GM18499 (cell line): ENCODE results near the gene AKTIP.
"Not testable (repeated sequence)": the region's sequence is repeated elsewhere in the genome, so short reads cannot be mapped to it uniquely, and the experiment has no call there.

Experiments
- ATAC-seq: cut with Tn5 transposase; IDR thresholded peaks from one replicate; pipeline ENCODE4 v1.9.1; 2021; ENCODE audit warnings: moderate number of reproducible peaks; ENCODE audit not compliant: insufficient read depth, unreplicated experiment

AKTIP gene

DNA sequence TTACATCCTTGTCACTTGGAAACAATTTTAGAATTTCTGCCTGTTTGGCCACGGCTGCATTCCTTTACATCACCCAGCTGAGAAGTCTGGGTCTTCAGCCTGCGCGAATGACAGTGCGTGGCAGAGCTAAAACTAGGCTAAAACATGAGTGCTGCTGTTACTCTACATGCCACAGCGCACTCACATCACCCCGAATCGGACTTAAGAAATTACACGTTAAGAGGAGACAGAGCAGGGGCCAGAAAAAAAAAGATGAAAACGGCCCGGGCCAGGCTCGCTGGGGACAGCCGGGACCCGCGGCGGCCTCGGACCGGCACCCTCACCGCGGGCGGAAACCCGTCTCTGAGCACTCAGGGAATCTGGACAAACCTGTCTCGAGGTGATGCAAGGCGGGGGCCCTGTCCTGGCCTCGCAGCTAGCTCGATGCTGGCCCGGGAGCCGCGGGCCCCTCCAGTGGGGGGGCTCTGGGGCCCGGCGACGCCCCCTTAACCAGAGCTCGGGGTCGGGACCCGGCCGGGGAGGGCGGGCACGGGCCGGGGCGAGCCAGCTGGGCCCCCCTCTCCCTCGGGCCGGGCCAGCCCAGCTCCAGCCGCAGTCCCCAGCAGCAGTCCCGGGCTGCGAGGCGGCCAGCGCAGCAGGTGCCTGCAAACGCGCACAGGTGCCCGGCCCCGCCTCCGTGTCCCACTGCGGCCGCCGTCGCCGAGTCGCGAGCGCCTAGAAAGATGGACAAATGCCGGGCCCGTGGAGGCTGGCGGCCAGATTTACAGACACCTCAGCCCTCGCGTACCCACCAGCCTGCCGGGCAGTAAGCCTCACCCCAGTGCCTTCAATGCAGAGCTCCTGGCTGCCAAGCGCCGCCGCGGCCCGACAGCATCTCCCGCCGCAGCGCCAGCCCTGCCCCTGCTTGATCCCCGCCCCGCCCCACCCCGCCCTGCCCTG lies at the start of gene AKTIP:
Gene AKTIP, minus strand, starts transcription at position 879 of the 939 bp plus-strand sequence. CDS start 2,950 bp downstream, outside the sequence.
- ATAC-seq: peak; percentile 8

GRCh38 chr16:53549970-53550690 lies 47.1 kb upstream of the AKTIP start:
- ATAC-seq: peak; percentile 71

DNA sequence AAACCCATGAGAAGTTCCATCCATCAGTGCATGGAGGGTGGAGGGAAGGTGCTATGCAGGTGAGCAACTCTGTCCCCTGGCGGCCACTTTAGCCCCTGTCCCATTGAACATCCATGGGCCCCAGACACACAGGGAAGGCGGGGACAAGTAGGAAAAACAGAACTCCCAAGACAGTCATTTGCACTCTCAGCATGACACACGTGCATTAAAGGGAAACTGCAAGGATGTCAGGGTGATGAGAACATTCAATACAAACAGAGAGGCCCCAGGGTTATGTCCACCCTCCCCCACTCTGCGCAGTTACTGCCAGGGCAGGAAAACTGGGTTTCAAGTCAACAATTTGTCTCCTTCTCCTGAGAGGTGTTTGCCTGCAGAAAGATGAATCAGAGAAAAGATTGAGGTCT lies 44.0 kb upstream of the AKTIP start:
- no peak for ATAC-seq

- no peak for ATAC-seq
These were observed 42.4 kb upstream of the AKTIP start for GRCh38 chr16:53545433-53545832.

GRCh38 chr16:53542283-53542682 lies 39.3 kb upstream of the AKTIP start:
- ATAC-seq: no peak

- ATAC-seq: no peak
These were observed 38.3 kb upstream of the AKTIP start for GRCh38 chr16:53541326-53541725.

DNA sequence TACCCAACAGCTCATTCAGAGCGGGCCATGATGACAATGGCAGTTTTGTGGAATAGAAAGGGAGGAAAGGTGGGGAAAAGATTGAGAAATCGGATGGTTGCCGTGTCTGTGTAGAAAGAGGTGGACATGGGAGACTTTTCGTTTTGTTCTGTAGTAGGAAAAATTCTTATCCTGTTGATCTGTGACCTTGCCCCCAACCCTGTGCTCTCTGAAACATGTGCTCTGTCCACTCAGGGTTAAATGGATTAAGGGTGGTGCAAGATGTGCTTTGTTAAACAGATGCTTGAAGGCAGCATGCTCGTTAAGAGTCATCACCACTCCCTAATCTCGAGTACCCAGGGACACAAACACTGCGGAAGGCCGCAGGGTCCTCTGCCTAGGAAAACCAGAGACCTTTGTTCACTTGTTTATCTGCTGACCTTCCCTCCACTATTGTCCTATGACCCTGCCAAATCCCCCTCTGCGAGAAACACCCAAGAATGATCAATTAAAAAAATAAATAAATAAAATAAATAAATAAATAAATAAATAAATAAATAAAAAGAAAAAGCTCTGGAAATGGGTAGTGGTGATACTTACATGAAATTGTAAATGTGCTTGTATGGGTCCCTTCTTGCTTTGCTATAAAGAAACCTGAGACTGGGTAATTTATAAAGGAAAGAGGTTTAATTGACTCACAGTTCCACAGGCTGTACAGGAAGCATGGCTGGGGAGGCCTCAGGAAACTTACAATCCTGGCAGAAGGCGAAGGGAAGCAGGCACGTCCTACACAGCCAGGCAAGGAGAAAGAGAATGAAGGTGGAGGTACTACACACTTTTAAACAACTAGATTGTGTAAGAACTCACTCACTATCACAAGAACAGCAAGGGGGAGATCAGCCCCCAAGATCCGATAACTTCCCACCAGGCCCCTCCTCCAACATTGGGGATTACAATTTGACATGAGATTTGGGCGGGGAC lies 37.0 kb upstream of the AKTIP start:
- not testable (repeated sequence) for ATAC-seq

GRCh38 chr16:53539346-53539745 lies 36.3 kb upstream of the AKTIP start:
- ATAC-seq: not testable (repeated sequence)

- ATAC-seq: no peak
These were observed 34.6 kb upstream of the AKTIP start for GRCh38 chr16:53537626-53538025.

- ATAC-seq: no peak
These were observed 31.2 kb upstream of the AKTIP start for GRCh38 chr16:53534206-53534605.

DNA sequence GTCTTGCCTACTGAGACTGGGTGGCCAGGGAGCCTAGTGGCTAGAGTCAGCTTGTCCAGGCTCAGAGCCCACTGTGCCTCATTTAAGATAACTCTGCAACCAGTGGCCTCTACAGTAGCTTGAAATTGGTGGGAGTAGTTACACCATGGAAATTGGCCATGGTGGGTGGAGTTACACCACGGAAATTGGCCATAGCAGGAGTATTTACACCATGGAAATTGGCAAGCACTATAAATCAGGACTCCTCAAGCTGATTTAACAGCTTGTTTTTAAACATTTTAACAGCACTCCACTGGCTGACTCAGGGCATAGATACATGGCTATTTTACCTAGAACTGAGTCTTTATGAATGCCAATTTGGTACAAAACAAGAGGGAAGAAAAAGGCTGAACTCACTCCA lies 27.7 kb upstream of the AKTIP start:
- no peak for ATAC-seq

DNA sequence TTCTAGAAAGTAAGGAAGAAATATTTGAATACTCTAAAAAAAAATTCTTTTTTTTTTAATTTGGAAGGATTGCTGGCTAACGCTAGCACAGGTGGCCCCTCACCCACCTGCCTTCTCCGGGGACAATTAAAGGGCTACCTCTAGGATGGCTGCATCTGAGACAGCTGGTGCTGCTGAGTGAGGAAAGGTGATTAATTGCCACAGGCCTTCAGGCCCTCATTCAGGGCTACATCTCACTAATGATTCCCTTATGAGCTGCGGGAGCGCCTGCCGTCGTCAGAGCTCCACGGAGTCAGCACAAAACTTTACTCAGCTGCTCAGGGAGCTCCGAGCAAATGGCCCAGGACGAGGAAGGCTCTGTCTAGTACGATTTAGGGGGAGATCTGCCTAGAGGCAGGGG lies 27.0 kb upstream of the AKTIP start:
- ATAC-seq: no peak

- no peak for ATAC-seq
These were observed 26.5 kb upstream of the AKTIP start for GRCh38 chr16:53529513-53529912.

- no peak for ATAC-seq
These were observed 25.8 kb upstream of the AKTIP start for GRCh38 chr16:53528797-53529196.

GRCh38 chr16:53523971-53524548 lies 21.1 kb upstream of the AKTIP start:
- ATAC-seq: no peak

GRCh38 chr16:53523126-53523804 lies 20.3 kb upstream of the AKTIP start:
- no peak for ATAC-seq

GRCh38 chr16:53519417-53520091 lies 16.5 kb upstream of the AKTIP start:
- ATAC-seq: no peak

DNA sequence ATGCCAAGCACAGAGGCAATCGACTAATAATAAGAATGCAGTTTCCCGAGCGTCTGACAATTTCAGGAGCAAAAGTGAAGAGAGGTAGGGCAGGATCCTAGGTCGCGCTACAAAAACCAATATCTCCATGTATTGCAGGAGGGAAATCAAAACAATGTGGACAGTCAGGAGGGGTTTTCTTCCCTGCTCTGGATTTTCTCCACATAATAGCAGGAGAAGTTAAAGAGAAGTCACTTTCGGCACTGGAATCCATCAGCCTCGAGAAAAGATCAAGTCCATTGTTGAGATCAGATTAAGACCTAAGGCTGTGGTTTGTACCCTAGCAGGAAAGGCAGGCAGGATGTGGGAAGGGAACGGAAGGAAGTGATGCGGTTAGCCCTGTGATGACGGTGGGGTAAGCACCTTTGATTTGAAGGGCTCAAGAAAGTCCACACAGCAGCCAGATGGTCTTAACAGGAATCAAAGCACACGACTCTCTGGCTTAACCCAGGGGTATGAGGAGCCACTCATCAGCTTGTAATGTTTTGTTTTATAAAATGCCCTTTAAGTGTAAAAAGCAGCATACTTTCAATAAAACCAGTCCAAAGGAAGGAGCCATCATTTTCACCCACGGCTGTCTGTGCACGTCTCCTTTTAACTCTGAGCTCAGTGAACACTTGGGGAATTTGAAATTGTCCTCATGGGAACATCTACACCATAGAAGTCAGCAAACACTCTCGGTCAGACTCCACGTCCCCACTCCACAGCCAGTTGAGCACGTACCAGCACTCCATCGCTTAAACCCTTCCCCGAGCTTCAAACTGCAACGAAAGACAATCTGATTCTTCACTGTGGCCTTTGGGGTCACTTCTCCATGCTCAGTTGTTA lies 15.8 kb upstream of the AKTIP start:
- peak; percentile 98 for ATAC-seq
